Effector CD4-positive, alpha-beta T cell (primary cell): ENCODE results near the gene PIM3.
A peak's percentile ranks its signal among the peaks of the same experiment; 100 is the strongest.

Experiments
- DNase-seq: peaks from one replicate; pipeline ENCODE4 v3.0.0-alpha.2; 2020

PIM3 gene

DNA sequence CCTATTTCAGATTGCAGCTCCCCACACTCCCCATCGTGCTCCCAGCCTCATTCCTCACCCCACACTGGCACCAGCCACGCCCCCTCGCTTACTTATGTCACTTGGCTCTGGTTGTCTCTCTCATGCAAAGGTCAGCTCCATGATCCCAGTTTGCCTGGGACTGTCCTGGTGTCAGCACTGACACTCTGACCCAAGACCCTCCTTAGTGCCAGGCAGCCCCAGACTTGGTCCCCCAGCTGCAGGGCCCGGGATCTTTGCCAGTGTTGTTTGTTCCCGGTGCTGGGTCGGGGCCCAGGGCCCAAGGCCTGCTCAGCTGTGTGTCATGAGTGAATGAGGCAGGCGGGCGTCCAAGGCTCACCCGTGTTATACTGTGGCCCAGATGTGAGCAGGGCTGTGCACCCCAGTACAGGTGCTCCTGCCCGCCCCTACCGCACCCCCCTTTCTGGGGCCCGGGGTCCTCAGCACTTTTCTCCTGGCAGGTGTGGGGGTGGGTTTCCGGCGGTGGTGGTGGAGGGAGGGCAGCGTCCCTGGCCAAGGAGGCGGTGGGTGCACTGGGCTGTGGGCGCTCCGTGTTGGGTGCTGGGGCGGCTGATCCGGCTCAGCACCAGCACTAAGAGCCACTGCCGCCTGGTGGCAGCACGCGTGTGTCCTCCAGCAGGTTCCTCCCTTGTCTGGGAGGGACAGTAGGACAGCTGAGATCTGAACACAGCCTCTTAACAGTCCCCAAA lies 32.5 kb downstream of the PIM3 start:
- DNase-seq: peak; percentile 54

DNA sequence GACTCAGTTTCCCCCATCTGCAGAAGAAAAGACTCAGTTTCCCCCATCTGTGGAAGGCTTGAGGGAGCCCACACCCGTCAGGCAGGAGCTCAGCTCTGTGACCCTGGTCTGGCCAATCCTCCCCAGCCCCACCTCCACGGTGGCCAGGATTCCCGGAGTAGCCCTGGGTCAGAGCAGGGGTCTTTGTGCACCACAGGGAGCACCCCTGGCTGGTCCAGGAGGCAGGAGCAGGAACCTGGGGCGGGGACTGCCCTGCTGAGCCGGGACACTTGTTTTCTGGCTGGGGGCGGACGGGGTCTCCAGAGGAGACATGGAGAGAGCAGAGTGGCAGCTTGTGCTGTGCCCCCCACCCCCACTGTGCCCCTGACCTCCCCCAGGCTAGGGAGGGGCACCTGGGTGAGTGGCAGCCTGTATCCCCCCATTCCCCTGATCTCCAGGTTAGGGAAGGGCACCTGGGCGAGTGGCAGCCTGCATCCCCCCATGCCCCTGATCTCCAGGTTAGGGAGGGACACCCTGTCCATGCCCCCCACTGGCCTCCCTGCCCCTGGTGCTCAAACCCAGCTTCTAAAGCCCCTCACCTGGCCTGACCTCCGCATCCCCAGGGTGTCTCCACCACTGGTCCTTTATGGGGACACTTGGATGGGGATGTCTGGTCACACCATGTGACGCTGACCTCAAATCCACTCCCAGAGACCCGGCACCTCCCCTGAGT lies 33.2 kb downstream of the PIM3 start:
- DNase-seq: no peak

DNA sequence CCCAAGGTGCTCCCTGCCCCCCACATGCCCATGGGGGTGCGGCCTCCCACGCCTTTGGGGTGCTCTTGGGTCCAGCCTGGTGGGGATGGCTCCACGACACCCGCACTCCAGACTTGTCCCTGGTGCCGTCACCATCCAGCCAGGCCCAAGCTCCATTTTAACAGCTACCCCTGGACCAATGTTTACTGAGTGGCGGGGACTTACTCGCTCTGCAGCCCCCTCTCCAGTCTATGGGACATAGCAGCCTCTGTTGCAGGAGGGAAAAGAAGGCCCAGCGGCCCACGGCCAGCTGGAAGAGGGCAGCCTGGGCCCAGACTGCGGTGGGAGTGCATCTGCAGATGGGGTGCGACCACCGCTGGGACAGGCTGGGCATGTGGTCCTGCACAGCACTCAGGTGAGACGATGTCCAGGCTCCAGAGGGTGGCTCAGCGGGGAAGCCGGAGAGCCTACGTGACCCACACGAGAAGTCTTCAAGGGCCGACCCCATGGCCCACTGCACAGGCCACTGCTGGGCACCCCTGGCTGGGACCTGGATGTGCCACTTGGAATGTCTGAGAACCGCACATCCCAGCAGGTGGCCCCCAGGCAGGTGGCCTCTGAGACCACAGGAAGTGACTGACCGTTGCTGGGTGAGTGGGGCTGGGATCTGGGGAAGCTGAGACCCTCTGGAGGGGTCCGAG lies 33.9 kb downstream of the PIM3 start:
- no peak for DNase-seq

DNA sequence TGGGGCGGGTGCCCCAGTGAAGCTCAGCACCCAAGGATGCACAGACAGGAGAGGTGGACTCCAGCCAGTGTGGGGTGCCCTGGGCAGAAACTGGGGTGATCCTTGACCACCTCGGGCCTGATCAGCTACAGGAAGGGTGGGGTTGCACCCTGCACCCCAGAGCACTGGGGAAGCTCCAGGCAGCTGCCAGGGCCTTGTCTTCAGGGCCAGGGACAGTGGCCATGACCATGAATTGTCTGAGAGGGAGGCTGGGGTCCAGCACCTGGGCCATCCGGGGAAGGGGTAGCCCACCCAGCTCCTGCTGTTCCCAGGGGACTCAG lies 34.4 kb downstream of the PIM3 start:
- no peak for DNase-seq

DNA sequence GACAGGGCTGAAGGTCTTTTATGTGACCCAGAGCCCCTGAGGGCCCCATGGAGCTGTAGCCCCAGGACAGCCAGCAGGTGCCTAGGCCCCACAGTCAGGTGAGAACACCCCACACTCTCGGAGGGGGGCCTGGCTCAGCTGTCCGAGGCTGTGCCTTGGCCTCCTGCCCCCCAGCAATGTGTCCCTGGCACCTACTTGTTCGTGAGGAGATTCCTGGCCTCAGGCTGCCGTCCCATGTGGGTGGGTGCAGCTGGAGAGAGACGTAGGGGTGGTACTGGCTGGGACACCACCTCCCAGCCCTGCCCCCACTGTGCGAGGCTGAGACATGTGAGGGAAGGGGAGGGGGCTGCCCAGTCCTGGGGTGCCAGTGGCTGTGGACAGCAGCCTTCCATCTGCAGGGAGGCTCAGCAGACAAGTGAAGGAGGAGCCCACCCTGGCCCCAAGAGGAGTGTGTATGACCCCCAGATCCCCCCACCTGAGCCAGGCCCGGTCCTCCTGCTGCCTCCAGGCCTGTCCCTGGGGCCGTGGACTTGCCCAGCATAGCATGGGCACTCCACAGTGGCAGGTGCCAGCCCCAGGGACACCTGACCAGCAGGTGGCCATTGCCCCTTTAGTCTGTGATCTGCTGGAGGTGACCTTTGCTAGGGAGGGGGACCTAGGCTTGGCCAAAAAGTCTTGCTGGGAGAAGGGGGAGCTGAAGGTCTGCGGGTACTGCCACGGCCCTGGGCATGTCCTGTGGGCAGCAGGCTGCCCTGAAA lies 35.0 kb downstream of the PIM3 start:
- DNase-seq: no peak

DNA sequence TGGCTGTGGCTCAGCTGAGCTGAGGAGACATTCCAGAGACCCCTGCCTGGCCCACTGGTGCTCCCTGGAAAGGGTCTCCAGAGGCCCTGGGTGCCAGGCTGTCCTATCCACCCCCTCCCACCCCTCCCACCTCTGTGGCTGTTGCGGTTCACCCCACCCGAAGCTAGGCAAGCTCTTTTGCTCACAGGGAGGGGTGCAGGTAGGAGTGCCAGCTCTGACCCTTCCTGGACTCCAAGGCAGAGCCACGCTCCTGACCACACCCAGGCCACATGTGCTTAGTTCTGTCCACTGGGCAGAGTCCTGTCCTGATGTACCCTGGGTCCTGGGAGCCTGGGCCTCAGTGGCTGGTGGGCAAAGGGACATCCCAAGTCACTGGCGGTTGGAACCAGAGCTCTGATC lies 35.5 kb downstream of the PIM3 start:
- DNase-seq: no peak

DNA sequence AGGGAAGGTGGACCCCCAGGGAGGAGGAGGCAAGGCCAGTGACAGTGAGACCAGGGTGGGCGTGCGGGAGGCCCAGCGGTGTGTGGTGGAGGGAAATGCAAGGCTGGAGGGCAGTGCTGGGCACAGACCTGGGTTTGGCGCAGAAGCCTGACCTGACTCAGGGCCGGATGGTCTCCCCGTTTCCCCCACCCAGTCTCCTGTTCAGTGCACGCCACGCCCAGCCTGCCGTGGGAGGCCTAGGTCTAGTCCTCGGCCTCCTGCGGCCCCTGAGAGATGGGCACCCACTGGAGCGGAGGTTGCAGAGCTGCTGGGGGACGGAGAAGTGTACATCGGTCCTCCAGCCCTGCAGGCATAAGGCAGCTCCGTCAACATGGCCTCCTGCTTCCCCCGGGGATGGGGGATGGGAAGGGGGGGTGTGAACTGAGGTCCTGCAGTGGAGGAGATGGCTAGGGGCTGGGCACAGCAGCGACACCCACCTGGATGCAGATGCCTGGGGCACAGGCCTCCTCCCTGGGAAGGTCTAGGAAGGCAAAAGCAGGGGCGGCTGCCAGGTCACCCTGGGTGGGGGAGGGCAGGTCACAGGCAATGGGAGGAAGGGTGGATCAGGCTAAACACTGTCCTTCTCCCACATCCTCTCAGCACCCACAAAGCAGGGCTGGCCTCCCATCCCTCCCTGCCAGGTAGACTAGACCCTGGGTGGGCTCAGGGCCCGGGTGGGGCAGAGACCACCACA lies 36.1 kb downstream of the PIM3 start:
- no peak for DNase-seq

DNA sequence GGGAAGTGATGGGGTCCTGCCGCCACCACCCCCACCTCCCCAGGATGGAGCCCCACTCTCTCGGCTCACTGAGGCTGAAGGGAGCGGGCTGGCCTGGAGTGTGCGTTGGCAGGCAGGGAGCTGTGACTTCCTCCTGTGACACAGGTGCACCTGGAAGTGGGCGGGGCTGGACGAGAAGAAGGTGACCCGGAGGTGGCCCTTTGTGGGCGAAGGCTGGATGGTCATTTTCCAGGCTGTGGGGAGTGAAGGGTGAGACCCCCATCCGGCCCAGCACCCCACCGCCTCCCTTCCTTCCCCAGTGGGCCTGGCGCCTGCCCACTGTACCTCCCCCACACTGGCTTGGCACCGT lies 36.7 kb downstream of the PIM3 start:
- DNase-seq: no peak

DNA sequence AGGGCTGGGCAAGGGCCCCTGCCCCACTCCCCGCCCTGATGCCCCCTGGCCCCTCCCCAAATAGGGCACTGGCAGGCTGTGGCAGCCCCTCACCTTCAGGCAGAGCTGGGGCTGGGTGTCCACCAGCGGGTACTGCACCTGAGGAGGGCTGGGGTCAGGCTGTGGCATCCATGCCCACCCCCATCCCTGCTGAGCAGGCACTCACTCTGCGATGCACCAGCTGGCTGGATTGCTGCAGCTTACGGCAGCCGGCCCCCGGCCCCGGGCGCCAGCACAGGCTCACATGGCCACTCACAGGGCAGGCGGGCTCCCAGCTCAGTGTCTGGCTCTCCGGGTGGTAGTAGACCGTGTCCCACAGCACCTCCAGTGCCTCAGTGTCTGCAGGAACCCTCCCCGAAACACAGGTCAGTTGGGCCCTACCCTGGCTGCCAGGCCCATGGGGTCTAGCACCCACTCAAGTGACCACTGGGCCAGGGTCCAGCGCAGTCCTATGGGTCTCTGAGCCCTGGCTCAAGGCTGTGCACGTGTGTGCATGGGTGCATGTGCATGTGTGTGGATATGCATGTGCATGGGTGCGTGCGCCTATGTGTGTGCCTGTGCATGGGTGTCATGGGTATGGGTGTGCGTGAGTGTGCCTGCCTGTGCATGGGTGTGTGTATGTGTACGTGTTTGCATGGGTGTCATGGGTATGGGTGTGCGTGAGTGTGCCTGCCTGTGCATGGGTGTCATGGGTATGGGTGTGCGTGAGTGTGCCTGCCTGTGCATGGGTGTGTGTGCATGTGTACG lies 37.6 kb downstream of the PIM3 start:
- DNase-seq: no peak

DNA sequence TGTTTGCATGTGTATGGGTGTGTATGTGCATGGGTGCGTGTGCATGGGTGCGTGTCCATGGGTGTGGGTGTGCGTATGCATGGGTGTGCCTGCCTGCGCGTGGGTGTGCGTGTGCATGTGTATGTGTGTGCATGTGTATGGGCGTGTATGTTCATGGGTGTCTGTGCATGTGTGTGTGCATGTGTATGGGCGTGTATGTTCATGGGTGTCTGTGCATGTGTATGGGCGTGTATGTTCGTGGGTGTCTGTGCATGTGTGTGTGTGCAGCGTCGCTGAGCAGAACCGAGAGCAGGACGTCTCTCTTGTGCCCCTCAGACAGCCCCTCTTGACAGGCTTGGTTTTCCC lies 38.1 kb downstream of the PIM3 start:
- no peak for DNase-seq

DNA sequence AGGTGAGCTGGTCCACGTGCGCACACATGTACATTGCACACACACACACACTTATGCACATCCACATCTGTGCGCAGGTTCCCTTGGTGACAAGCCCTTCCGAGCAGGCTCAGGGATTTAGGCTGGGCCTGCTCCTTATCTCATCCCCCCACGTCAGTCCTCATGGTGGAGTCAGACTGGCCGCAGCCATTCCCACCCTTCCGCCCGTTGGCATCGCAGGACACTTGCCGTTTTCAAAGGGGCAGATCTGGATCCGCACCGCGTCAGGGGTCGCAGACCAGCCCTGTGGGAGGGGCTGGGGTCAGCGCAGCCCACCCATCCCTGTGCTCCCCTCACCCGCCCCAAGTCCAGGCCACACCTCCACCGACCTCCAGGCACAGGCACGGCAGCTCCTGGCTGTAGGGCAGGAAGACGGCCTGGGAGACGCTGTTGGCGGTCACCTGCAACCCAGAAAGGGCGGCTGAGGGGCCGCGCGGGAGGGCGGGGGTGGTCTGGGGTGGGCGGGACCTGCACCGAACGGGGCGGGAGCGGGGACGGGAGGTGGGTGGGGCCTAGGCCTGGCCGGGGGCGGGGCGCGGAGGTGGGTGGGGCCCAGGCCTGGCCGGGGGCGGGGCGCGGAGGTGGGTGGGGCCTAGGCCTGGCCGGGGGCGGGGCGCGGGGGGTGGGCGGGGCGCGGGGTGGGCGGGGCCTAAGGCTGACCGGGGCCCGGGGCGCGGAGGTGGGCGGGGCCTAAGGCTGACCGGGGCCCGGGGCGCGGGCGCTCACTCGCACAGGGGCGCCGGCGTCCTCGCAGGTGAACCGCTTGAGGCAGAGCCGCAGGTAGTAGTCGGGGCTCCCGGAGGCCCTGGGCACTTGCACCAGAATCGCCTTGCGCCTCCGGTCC lies 38.7 kb downstream of the PIM3 start:
- peak; percentile 8 for DNase-seq

DNA sequence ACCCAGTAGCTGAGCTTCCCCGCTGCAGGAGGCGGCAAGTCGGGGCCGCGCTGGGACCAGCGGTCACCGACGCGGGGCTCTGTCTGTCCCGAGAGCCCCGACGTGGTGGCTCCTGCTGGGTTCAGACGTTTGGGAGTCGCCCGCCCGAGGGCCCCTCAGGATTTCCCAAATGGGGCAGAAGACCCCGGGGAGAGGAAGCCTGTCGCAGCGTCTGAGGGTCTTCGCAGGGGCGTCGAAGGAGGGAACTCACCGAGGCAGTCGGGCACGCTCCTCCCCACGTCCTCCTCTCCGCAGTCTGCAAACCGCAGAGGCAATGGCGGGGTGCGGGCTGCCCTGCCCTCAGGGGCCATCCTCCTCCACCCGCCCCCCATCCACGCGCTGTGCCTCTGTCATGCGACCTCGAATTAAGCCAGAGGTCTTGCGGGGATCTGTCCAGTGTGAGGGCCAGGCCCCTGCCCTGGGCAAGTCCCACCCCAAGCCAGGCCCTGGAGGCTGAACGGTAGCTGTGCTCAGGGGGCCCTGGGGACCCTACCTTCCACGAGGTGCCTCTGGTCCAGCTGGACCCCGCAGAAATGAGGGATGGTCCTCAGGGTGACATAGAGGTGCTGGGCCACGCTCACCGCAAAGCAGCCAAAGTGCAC lies 39.5 kb downstream of the PIM3 start:
- DNase-seq: no peak

DNA sequence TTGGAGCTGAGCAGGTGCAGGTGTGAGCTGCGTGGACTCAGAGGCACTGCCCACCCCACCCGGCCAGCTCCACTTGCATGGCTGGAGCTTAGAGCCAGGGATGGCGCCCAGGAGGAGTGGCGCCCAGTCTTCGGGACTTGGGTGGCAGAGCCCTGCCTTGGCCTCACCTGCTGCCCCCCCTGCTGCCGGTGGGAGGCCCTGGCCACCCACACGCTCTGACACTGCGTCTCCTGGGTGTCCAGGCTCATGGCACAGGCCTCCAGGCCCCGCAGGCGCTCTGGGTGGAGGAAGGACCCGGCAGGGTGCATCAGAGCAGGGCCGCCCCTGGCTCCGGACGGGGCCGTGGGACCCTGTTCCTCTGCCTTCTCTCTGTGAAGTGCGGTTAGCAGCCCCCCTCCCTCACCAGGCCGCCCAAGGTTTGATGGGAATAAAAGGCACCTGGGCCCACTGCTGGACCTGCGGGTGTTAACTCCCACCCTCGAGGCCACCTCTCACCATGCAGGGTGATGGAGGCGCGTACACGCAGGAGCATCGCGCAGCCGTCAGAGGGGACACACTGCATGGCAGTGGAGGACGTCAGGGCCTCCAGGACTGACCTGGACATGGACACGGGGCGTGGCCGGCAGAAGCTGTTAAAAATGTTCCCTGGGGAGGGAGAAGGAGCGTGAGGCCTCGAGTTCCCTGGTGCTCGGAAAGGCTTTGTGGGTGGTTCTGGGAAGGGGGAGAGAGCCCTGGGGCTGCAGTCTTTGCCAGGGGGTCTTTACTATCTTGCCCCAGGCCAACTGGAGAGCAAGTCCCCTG lies 40.2 kb downstream of the PIM3 start:
- no peak for DNase-seq

DNA sequence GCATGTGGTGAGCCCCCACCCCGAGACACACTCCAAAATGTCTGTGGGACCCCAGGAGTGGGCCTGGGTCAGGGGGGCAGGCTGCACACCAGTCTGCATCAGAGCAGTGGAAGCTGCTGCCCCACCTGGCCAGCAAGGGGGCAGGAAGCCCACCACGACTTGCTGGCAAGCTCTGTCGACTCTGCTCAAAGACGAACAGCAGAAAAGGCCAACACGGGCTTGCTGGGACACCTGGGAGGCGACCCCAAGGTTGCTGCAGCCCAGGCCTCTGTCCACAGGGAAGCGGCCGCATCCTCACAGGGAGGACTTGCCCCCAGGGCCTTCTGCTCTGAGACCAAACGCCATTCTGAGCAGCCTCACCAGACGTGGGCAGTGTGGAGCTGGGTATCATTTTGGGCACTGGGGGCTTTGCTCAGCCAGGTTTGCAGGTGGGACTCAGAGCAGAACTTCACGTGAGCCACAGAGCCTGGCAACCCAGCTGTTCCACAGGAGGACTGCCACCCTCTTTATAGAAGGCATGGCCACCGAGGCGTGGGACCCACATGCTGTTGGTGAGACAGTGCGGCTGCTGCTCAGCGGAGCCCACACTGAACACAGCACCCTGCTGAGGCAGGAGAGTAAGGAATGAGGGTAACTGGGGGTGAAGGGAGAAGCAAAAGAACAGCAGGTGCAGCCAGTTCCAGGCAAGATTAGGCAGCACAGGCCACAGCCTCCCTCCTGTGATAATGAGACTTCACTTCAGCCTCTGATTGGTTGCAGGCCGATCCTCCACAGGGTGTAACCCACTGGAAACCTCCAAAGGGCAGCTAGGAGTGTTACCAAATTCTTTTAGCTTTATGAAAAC lies 41.0 kb downstream of the PIM3 start:
- DNase-seq: no peak

DNA sequence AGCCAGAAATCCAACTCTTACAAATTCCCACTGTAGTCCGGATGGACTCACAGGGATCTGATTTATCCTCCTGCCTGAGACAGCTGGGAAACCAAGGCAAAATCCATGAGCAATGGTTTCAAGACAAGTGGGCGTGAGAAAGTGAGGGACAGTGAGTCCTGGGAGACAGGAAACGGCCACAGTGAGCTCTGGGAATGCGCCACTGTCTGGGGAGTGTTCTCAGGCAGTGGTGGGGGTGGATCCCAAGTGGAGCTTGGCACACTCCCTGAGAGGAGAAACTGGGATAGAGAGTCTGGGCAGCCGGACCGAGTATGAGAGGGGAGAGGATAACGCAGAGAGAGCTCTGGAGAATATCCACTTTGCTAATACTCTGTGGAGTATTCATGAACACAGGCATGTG lies 42.2 kb downstream of the PIM3 start:
- DNase-seq: no peak

DNA sequence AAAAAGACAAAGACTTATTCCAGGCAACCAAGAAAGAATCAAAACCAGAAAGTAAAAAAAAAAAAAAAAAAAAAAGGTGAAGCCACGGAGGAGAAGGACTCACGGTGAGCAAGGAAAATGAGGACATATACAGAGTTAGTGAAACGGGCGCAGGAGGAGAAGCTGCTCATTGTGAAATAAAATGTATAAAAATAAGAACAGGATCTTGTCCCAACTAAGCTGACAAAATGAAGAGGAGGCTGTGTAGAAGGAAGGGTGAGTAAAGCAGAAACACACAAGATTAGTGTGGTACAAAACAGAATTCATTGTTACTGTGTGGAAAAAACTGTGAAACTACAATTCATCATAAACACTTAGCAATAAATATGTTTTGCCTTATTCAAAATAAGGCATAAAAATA lies 44.3 kb downstream of the PIM3 start:
- DNase-seq: no peak

DNA sequence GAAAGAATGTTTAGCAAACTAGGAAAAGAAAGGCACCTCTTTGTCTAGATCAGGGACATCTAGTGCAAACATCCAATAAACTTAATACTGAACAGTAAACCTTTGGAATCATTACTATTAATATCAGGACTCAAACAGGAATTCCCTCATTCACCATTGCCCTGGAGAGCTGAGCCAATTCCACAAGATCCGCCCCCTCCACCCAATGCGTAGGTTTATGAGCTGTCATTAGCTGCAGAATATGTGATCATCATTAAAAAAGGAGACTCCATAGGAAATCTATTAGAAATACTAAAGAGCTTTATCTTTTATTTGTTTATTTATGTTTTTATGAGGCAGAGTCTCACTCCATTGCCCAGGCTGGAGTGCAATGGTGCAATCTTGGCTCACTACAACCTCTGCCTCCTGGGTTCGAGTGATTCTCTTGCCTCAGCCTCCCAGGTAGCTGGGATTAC lies 46.5 kb downstream of the PIM3 start:
- no peak for DNase-seq

DNA sequence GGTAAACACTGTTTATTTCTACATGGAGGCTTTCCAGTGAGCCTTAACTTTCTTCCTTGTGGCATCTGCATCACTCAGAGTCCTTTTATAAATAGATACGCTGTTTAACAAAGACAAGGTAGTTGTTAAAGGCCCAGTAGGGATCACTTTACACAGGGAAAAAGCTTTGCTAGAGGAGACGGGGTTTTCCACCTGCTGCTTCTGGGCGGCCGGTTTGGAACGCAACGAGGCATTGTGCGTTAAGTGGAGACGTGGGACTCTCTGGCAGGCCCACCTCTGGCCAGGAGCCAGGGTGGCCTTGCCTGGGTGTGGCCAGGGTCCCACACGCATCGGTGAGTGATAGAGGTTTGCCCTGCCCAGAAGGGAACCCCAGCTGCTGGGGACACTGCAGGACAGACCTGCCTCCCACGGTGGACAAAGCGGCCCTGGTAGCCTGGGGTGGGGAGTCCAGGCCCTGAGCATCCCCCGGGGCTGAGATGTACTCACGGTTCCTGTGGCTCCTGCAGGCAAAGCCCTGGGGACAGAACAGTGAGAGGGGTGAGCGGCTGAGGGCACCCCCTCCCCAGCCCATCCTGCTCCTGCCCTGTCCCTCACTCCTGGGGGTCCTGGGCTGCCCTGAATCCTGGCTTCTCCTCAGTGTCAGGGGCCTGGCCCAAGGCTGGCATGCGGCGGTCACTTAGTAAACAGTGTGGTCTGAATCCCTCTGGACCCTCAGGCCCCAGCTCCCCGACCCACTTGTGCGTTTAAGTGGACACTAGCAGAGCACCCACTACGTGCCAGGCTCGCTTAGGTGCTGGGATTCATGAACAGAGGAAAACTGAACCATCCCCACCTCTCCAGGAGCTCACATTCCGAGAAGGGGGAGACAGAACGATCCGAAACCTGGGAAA lies 47.8 kb downstream of the PIM3 start:
- DNase-seq: no peak
